ENCODE measurements around the gene ITPR1. TPM values are rescaled to one million over a fixed set of nuclear protein-coding genes. Genes with fewer than 3 reads are reported as not detected.

Gene ITPR1
- total and polyA plus RNA-seq, 2 donors = 57.3 to 240 TPM

DNA sequence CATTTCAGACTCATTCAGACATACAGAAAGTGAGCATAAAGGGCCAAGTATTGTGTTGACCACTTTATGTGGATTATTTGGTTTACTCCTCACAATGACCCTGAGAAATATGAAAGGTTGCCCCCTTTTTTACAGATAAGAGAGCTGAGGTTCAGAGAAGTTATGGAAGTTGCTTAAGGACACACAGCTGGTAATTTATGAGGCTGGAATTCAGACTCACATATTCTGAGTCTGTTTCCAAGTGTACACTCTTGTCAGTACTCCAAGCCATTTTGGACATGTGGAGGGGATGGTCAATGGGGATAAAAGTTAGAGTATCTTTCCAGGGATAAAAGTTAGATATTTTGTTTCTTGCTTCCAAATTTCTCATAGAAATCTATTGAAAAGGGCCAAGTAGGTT lies 15.9 kb downstream of the ITPR1 start:
- H3K36me3 ChIP-seq (ENCODE audit: insufficient read depth) = no peaks in the 10 kb centered on the region
- no peak overlapping the region for H3K4me3 ChIP-seq (ENCODE audit: low read depth, low read length)
- H3K27ac ChIP-seq (ENCODE audit: low read depth) = no peak overlapping the region
- DNase-seq (ENCODE audit: extremely low spot score) = no peak
- H3K4me1 ChIP-seq (ENCODE audit: insufficient read depth) = peaks cover 2% of the 10 kb centered on the region

DNA sequence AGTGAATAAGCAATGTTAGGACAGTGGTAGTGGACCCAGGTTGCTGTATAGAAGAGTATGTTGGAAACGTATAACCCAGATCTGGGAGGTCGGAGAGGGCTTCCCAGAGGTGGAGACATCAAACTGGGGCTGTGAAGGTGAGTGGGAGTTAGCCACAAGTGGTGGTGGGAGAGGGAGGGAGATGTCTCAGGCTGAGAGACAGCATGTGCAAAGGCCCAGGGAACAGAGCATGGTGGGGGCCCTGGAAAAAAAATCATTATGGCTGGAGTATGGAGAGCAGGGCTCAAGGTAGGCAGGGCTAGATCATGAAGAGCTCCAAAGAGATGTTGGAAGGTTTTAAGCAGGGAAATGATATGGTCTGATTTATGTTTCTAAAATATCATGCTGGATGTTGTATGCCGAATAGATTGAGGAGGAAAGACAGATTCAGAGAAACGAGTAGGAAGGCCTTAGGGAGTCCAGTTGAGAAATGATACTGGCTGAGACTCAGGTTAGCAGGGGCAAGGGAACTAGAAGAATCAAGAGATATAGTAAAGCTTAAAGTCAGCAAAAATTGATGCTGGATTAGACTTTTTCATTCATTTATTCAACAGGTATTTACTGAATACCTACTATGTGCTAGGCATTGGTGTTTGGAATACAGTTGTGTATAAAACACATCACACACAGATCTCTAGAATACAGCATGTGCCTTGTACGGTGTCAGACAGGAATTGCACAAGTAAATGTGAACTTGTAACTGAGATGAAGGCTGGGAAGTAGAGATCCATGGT lies 17.0 kb downstream of the ITPR1 start:
- Histone ChIP-seq H3K4me3 (ENCODE audit: low read depth, low read length) (no peak overlapping the region), H3K36me3 (ENCODE audit: insufficient read depth) (no peaks in the 10 kb centered on the region), H3K27ac (ENCODE audit: low read depth) (no peak overlapping the region), H3K4me1 (ENCODE audit: insufficient read depth) (no peaks in the 10 kb centered on the region)
- DNase-seq (ENCODE audit: extremely low spot score) = no peak
- WGBS = 87% methylated on average over 5 of the region's 5 CpGs

DNA sequence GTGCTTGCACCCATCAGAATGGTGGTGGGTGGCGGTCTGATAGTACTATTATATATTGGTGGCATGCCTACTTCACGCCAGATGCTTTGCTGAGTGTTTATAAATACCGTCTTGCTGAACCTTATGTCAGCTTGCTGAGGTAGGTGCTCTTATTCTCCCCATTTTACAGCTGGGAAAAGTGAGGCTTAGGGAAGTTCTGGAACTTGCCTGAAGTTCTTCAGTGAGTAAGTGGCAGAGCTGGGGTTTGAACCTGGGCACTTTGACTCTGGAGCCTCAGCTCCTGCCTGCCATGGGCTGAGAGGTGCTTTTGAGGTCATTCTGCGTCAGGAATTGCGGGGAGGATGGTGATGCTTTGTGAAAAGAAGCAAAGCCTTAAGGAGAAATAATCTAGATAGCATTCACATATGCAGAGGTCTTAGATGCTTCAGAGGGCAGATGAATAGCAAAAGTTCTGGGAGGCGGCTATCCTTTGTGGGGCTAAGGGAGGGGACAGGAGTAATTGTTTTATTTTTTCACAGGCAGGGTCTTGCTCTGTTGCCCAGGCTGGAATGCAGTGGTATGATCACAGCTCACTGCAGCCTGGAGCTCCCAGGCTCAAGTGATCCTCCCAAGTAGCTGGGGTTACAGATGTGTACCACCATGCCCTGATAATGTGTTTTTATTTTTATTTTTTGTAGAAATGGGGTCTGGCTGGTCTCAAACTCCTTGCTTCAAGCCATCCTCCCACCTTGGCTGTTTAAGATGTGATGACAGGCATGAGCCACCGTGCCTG lies 18.5 kb downstream of the ITPR1 start:
- no peak for DNase-seq (ENCODE audit: extremely low spot score)
- H3K27ac ChIP-seq (ENCODE audit: low read depth) = no peak overlapping the region

DNA sequence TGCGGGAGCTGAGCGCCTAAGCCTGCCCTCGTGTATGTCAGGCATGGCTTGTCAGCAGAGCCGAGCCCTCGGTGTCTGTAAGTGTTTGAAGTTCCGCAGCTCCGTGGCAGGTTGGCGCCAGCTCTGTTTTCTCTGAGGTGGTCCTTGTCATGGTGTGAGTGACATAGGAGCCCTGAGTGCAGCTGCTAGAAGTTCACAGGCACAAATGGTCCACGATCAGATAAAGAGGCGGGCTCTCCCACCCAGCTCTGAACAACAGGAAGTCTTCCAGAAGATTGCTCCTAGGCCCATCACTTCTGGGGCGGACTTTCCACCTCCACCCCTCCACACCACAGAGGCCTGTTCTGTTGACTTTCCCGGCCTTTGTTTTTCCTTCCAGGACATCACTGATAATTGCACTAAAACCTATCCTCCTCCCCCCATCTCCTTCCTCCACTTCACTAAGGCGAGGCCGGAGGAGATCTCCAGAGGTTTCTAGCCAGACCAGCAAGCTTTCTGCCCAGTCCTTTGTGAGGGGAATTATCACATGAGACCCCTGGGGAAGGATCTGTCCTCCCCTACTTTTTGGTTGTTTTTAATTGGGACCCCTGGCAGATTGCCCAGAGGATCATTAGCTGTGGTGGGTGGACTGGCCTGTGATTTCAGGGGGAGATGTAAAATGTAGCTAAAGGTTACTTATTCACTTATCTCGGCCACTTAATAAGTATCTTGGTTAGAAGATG lies 19.9 kb downstream of the ITPR1 start:
- Histone ChIP-seq H3K4me1 (ENCODE audit: insufficient read depth) (no peaks in the 10 kb centered on the region), H3K36me3 (ENCODE audit: insufficient read depth) (no peaks in the 10 kb centered on the region), H3K4me3 (ENCODE audit: low read depth, low read length) (no peak overlapping the region), H3K27ac (ENCODE audit: low read depth) (no peak overlapping the region)
- no peak for DNase-seq (ENCODE audit: extremely low spot score)
- 51% methylated on average over 15 of the region's 15 CpGs for WGBS

More for the DNA sequence above, 18.5 kb downstream of the ITPR1 start:
- WGBS = 76% methylated on average over 7 of the region's 7 CpGs
- H3K36me3 ChIP-seq (ENCODE audit: insufficient read depth) = no peaks in the 10 kb centered on the region
- H3K4me1 ChIP-seq (ENCODE audit: insufficient read depth) = no peaks in the 10 kb centered on the region
- H3K4me3 ChIP-seq (ENCODE audit: low read depth, low read length) = no peak overlapping the region

DNA sequence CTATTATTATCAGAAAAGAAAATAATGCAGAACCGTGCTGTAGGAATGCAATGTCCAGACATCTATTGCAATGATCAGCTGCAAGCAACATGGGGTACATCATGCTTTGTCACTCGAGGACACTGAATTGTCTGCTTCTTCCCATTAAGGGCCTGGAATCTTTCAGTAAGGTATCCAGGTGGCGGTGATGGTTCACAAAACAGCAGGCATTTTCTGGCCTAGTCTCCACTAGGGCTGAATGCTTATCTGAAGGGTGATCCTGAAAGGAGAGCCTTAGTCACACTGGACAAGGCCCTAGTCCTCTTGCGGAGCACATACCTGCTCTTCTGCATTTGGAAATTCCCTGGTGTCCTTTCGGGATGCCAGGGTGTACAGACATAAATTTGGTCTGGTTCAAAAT lies 21.2 kb downstream of the ITPR1 start:
- no peaks in the 10 kb centered on the region for H3K36me3 ChIP-seq (ENCODE audit: insufficient read depth)
- H3K4me1 ChIP-seq (ENCODE audit: insufficient read depth) = no peaks in the 10 kb centered on the region
- no peak overlapping the region for H3K27ac ChIP-seq (ENCODE audit: low read depth)
- 71% methylated on average over 5 of the region's 5 CpGs for WGBS
- DNase-seq (ENCODE audit: extremely low spot score) = no peak
- H3K4me3 ChIP-seq (ENCODE audit: low read depth, low read length) = no peak overlapping the region

DNA sequence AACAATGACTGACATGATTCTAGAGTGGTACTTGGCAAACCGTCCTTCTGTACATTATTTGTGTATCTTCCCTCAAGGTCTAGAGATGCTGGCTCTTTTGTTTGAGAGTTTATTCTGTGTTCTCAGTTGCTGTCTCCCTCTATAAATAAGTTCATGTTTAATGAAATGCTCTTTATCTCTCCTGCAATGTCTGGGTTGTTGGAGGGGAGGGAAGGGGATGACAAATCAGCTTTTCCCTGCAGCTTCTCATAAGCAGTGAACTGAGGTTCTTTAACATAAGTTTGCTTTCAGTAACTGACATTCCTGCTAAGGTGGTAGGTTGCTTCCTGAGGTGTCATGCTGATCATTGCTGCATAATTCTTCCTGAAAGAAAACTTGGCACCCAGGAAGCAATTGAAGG lies 21.8 kb downstream of the ITPR1 start:
- no peaks in the 10 kb centered on the region for H3K4me1 ChIP-seq (ENCODE audit: insufficient read depth)
- 43% methylated on average over 1 of the region's 1 CpG for WGBS
- DNase-seq (ENCODE audit: extremely low spot score) = no peak
- H3K4me3 ChIP-seq (ENCODE audit: low read depth, low read length) = no peak overlapping the region
- no peaks in the 10 kb centered on the region for H3K36me3 ChIP-seq (ENCODE audit: insufficient read depth)
- H3K27ac ChIP-seq (ENCODE audit: low read depth) = no peak overlapping the region

DNA sequence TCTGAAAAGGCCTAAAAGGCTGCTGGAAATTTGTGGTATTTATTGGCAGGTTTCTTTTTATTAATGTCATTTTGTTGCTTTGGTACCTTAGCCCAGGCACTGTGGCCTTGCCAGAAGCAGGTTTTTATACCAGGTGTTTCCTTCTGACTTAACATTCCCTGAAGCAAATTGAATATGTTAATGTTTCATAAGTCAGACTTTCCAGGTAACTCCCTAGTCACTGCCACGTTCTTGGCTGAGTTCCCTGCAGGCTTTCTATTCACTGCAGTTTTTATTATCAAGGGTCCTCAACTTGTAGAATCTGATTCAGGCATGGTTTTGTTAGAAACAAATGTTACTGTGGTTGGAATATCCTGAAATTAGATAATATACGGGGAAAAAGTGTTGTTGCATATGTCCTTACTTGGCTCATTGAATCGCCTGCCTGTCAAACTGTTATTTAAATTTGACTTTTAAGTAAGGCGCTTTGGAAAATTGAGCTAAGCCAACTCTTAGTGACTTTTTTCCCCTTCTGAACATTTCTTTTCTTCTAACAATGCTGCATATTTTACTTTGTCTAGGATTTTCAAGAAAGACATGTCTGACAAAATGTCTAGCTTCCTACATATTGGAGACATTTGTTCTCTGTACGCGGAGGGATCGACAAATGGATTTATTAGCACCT lies 22.9 kb downstream of the ITPR1 start:
- Histone ChIP-seq H3K27ac (ENCODE audit: low read depth) (no peak overlapping the region), H3K4me1 (ENCODE audit: insufficient read depth) (no peaks in the 10 kb centered on the region)
- no peak for DNase-seq (ENCODE audit: extremely low spot score)

DNA sequence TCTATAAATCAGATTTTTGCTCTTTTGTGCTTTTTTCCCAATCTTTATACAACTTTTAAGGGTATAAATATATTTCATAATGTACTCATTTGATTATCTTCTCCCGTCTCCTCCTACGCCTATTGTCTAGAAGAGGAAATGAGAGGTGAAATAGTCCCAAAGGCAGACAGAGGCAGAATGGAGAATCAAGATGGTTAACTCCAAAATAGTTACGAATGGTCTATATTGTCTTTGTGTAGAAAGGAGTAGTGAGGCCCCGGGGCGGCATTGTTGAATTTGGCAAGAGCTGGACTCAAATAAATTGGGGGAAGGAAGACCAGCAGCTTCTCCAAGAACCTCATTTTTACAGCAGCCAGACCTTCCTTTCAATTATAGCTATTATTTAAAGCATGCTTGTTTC lies 23.9 kb downstream of the ITPR1 start:
- WGBS = 80% methylated on average over 5 of the region's 5 CpGs
- Histone ChIP-seq H3K4me3 (ENCODE audit: low read depth, low read length) (no peak overlapping the region), H3K4me1 (ENCODE audit: insufficient read depth) (no peaks in the 10 kb centered on the region), H3K36me3 (ENCODE audit: insufficient read depth) (no peaks in the 10 kb centered on the region), H3K27ac (ENCODE audit: low read depth) (no peak overlapping the region)
- DNase-seq (ENCODE audit: extremely low spot score) = no peak

More for the DNA sequence above, 22.9 kb downstream of the ITPR1 start:
- WGBS = 72% methylated on average over 7 of the region's 7 CpGs
- H3K36me3 ChIP-seq (ENCODE audit: insufficient read depth) = no peaks in the 10 kb centered on the region
- H3K4me3 ChIP-seq (ENCODE audit: low read depth, low read length) = no peak overlapping the region

DNA sequence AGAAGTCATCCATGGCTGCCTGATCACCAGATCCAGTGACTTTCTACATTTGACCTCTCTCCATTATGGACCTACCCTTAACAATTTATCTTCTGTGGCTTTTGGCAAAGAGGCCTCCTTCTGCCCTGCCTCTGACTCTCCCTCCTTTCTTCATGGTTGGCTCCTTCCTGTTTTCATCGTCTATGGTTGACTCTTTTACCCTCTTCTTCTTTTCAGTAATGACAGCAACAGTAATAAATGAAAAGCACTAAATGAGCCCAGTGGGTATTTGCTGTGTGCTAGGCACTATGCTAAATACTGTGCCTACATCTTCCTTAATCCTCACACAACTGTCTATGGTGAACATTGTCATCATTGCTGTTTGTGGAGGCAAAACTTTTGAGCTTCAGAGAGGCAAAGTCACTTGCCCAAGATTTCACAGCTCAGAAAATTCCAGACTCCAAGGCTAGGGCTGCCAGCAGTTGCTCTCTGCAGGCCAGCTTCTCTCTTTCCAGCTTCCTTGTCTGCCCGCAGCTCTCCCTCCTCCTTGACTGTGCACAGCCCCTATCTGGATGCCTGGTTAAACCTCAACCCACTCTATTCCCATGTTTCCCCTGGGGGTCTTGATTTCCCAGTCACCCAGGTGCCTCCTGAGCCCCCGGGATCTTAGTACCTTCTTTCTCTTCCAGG lies 24.6 kb downstream of the ITPR1 start:
- 46% methylated on average over 3 of the region's 3 CpGs for whole genome bisulfite sequencing
- DNase-seq (ENCODE audit: extremely low spot score) = no peak
- H3K36me3 ChIP-seq (ENCODE audit: insufficient read depth) = no peaks in the 10 kb centered on the region
- H3K27ac ChIP-seq (ENCODE audit: low read depth) = no peak overlapping the region
- H3K4me1 ChIP-seq (ENCODE audit: insufficient read depth) = no peaks in the 10 kb centered on the region
- H3K4me3 ChIP-seq (ENCODE audit: low read depth, low read length) = no peak overlapping the region

DNA sequence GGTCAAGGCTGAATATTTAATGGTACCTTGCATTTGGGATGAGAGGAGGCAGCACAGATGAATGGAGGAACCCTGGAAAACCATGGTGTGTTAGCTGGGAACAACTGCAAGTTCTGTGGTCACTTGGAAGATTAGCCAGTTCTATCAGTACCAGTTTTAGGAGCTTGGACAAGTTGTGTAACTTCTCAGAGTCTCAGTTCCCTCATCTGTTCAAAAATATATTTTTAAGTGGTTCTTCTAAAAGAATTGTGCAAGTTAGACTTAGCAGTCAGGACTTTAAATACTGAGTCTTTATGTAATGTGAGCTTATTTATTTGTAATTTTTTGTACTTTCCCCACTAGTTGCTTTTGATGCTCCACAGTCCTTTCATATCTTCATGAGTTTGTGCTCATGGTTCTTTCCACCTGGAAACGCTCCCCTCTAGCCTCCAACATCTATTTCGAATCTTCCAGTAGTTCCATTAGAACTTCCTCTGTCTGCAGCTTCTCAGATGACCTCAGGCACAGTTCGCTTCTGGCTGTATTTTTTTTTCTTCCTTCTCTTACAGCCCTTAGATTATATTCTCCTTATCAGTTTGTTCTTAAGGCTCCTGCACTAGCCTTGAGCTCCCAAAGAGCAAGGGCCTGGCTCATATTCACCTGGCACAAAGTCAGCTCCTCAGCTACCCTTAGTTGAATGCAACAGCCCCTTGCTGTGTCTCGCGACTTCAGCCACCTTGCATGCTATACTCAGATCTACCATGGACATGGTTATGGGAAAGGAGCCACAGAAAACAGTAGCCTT lies 27.1 kb downstream of the ITPR1 start:
- Histone ChIP-seq H3K4me1 (ENCODE audit: insufficient read depth) (no peaks in the 10 kb centered on the region), H3K27ac (ENCODE audit: low read depth) (no peak overlapping the region), H3K4me3 (ENCODE audit: low read depth, low read length) (no peak overlapping the region), H3K36me3 (ENCODE audit: insufficient read depth) (no peaks in the 10 kb centered on the region)
- no peak for DNase-seq (ENCODE audit: extremely low spot score)
- WGBS = 69% methylated on average over 5 of the region's 5 CpGs

DNA sequence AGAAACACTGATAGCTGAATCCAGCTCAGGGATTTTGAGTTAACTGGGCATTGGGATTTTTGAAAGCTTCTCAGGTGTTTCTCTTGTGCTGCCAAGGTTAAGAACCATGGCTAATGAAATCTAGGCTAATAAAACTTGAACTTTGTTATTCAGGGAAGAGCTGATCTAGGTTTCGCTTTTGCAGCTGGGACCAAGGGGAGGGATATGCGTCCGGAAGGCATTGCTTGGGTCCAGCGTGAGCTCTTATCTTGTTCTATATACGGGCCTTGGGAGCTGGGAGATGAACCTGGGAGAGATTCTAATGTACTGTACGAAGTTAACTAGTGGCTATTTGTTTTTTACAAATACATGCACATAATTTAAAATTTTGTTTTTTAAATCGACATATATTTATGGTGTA lies 29.8 kb downstream of the ITPR1 start:
- Histone ChIP-seq H3K4me3 (ENCODE audit: low read depth, low read length) (no peak overlapping the region), H3K27ac (ENCODE audit: low read depth) (no peak overlapping the region), H3K4me1 (ENCODE audit: insufficient read depth) (no peaks in the 10 kb centered on the region), H3K36me3 (ENCODE audit: insufficient read depth) (no peaks in the 10 kb centered on the region)
- no peak for DNase-seq (ENCODE audit: extremely low spot score)
- 71% methylated on average over 7 of the region's 7 CpGs for WGBS
